ENCODE measurements around the gene VAPA.

The VAPA gene, protein sequence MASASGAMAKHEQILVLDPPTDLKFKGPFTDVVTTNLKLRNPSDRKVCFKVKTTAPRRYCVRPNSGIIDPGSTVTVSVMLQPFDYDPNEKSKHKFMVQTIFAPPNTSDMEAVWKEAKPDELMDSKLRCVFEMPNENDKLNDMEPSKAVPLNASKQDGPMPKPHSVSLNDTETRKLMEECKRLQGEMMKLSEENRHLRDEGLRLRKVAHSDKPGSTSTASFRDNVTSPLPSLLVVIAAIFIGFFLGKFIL

DNA sequence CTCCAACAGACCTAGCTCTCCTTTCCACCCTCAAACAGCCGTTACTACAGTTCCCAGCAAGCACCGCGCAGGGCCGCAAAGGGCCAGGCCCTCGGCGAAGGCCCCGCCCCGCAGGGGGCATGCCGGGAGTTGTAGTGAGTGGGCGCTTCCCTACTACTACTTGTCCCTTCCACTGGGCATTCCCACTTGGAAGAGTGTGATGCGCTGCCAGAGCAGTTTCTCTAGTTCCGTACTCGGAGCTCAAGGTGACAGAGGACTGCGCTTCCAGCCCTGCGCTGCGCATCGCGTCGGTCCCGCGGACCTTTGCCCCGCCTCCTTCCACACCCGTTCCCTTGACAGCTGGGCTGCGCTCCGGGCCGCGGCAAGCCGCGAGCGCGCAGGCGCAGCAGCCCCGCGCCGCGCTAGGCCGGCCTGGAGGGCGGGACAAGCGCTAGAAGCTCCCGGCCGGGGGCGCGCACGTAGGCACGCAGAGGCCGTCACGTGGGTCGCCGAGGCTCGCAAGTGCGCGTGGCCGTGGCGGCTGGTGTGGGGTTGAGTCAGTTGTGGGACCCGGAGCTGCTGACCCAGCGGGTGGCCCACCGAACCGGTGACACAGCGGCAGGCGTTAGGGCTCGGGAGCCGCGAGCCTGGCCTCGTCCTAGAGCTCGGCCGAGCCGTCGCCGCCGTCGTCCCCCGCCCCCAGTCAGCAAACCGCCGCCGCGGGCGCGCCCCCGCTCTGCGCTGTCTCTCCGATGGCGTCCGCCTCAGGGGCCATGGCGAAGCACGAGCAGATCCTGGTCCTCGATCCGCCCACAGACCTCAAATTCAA is at the start of gene VAPA:
Gene VAPA, plus strand, starts transcription at position 491 of the 808 bp plus-strand sequence. Its CDS starts 241 bp downstream, at position 732.
- in situ Hi-C loops (cut with HindIII; ENCODE audit: low sequenced_read_pairs): no loop called here

DNA sequence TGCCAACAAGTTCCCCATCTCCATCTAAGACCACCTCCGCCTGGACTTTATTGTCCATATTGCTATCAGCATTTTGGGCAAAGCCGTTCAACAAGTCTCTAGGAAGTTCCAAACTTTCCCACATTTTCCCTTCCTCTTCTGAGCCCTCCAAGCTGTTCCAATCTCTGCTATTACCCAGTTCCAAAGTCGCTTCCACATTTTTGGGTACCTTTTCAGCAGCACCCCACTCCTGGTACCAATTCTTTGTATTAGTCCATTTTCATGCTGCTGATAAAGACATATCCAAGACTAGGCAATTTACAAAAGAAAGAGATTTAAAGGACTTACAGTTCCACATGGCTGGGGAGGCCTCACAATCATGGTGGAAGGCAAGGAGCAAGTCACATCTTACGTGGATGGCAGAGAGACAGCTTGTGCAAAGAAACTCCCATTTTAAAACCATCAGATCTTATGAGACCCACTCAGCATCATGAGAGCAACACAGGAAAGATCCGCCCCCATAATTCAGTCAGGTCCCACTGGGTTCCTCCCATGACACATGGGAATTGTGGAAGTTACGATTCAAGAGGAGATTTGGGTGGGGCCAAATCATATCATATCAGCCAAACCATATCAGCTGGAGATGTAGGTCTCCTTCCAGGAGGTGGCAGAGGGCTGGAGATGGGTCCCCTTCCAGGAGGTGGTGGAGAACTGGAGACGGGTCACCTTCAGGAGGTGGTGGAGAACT is 47.9 kb upstream of the VAPA start:
- in situ Hi-C loops (cut with HindIII; ENCODE audit: low sequenced_read_pairs): no loop called here

DNA sequence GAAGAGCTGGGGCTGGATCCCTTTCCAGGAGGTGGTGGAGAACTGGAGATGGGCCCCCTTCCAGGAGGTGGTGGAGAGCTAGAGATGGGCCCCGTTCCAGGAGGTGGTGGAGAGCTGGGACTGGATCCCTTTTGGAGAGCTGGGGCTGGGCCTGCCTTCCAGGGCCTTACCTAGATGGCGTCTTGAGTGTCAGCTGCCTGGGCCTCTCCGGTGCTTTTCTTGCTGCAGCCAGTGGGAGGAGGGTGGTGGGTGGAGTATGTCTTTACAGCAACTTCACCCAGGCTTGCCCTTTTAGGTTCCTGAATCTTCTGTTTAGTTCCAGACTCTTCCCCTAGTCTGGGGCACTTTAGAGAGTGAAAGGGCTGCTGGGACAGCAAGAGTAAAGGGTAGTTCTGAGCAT is 47.2 kb upstream of the VAPA start:
- in situ Hi-C loops (cut with HindIII; ENCODE audit: low sequenced_read_pairs): no loop called here

DNA sequence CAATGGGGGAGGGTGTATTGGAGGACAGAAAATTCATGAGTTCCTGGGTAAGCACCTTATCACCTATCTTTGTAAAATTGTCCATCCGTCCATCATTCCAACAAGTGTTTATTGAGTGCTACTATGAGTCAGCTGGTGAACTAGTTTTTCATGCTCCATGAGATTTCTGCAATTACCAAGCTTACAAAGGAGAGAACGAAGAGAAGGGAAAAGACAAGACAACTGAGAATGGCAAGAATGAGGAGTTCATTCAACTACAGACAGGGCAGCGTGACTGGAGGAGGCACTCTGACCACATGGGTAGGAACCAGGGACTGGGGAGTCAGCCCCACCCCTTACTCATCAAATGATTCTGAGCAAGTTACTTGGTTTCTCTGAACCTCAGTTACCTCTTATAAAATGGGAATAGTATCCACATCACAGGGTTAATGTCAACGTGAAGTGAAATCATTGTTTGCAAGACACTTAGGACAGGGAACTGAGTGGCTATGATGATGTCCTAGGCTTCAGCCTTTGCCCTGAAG is 46.7 kb upstream of the VAPA start:
- in situ Hi-C loops (cut with HindIII; ENCODE audit: low sequenced_read_pairs): no loop called here

DNA sequence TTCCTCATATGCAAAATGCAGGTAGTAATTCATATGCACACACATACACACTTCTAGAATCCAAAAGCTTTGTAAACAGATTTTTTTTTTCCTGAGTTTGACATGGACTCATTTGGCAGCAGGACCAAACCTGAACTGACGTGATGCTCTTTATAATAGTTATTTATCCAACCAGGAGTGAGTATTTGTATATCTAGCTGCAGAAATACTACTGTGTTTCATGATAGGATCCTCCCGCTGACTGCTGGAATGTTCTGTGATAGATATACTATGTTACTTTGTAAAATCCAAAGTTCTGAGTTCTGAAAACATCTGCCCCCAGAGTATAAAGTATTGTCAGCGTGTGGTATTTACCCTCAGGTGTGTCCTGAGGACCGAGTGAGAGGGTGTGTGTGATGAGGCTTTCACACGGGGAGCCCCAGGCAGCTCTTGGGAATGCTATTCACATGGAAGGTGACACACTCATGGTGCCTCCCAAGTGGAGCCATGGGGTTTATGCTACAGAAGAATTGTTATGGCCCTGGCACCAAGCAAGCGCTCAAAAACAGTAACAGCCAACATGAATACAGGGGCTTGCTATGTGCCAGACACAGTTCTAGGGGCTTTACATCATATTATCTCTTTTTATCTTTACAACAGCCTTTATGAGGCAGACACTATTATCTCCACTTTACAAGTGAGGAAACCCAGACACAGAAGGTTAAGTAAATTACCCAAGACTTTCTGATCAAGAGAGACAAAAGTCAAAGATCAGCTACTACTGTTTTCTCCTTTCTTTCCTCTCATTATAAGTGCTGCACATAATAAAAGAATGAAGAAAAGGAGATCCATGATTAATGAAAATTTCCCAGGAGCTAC is 44.7 kb upstream of the VAPA start:
- in situ Hi-C loops (cut with HindIII; ENCODE audit: low sequenced_read_pairs): no loop called here

DNA sequence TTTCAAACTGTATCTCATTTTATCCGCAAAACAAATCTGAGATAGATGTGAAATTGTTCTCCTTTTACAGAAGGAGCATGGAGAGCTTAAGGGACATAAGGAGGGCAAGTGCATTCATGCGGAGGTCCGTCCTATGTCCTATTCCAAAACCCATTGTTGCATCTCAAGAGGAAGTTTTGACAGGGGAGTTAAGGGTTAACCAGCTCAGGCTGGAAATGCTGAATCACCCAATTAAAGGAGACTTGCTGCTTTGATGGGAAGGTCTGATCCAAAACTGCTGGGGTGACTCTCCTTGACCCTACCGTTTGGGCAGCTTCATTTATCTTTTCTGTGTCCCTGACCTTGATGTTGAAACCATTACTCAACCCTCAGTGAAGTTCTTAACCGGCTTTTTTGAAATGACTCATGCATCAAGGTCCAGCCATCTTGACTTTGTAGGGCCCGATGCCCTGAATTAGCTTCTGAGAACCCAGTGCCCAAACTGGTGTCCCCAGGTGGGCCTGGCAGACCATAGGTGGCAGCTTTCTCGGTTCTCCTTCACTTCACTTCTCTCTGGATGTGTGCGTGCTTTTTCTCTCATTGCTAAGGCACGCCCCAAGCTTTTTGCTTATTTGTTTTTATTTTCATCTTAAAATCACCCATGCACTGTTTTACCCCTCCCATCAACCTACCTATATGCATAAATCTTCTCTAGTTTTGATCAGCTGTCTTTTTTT is 43.9 kb upstream of the VAPA start:
- in situ Hi-C loops (cut with HindIII; ENCODE audit: low sequenced_read_pairs): no loop called here

DNA sequence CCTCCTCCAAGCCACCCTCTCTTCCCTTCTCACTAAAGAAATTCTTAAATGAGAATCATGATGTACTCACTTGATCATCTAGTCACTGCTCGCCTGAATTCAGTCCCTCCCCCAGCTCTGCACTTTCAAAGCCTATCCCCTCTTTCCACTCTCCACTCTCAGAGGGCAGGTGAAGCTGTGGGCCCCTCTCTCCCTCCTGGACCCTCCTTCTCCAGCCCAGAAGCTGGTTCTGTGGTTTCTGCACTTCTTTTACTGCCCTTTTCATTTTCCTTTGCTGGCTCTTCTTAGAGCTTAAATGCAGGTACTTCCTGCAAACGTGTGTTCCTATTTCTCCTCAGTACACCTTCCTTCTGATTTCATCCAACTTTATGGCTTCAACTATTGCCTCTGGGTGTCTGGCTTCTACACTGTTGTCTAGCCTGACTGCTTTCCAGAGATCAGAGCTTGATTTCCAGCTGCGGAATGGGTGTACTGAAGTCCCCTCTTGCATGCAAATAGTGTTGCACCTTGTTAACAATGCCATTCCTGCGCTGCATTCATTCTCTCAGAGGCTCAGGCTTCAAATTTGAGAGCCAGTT is 43.3 kb upstream of the VAPA start:
- in situ Hi-C loops (cut with HindIII; ENCODE audit: low sequenced_read_pairs): no loop called here

DNA sequence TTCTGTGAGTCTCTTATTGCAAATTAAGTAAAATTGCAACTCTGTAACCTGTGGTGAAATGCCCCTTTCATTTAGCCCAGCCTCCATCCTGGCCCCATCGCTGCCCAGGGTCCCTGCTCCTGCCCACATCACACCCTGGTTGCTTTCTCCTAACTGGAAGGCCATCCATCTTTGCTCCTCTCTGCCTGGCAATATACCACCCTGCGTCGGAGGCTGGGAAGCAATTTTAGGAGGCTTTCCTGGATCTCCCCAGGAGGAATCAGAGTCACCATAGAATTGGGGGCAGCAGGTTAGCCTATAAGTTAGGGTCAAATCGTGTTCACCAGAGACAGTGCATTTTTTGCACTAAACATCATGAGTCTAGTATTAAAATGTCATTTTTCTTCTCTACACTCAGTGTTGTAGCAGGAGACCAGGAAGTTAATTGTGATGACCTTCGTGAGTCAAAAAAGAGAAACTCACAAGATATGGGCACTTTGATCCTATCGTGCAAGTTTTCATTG is 42.5 kb upstream of the VAPA start:
- in situ Hi-C loops (cut with HindIII; ENCODE audit: low sequenced_read_pairs): no loop called here

DNA sequence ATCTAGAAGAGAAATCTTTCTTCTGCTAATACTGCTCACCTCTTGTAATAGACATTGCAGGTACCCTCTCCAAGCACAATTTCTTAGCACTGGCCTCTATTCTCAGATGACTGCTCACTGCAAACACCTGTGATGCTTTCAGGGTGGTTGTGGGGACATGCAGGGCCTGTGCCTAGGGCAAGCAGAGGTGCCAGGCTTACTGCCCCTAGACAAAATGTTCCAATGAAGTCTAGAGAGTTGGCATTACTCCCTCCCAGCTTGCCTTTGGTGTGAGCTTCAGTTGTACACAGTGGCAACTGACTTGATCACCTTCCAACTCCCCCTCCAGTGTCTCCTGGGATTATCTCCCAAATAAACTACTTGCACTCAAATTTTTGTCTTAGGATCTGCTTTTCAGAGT is 41.0 kb upstream of the VAPA start:
- in situ Hi-C loops (cut with HindIII; ENCODE audit: low sequenced_read_pairs): no loop called here

DNA sequence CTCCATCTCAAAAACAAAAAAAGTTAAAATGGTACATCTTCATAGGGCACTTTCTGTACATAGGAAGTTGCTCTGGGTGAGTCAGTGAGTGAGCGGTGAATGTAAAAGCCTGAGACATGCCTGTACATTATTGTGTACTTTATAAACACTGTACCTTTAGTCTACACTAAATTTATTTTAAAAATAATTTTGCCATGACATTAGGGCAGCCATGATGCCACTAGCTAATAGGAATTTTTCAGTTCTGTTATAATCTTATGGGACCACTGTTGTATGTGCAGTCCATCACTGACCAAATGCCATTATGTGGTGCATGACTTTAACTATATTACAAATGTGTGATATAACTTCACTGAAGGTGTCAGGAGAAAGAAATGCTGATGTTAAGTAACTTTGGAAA is 39.1 kb upstream of the VAPA start:
- in situ Hi-C loops (cut with HindIII; ENCODE audit: low sequenced_read_pairs): no loop called here

DNA sequence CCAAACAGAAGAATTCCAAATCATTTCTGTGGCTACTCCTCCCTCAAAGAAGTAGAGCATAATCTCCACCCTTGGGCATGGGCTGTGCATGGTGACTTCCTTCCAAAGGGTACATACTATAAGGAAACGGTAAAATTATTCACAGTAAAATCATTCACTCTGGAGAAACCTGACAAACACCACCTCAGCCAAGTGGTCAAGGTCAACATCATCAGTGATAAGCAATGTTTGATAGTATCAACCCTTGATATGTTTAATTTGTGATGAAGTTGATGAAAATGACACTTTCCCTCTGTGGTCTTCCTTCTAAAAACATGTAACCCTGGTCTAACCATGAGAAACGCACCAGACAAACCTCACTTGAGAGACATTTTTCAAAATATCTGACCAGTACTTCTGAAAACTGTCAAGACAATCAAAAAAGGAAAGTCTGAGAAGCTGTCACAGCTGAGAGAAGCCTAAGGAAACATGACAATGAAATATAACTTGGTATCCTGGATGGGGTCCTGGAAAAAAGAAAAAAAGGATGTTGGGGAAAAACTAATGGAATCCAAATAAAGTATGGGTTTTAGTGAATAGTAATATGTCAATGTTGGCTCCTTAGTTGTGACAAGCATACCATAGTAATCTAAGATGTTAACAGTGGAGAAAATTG is 37.5 kb upstream of the VAPA start:
- in situ Hi-C loops (cut with HindIII; ENCODE audit: low sequenced_read_pairs): no loop called here

DNA sequence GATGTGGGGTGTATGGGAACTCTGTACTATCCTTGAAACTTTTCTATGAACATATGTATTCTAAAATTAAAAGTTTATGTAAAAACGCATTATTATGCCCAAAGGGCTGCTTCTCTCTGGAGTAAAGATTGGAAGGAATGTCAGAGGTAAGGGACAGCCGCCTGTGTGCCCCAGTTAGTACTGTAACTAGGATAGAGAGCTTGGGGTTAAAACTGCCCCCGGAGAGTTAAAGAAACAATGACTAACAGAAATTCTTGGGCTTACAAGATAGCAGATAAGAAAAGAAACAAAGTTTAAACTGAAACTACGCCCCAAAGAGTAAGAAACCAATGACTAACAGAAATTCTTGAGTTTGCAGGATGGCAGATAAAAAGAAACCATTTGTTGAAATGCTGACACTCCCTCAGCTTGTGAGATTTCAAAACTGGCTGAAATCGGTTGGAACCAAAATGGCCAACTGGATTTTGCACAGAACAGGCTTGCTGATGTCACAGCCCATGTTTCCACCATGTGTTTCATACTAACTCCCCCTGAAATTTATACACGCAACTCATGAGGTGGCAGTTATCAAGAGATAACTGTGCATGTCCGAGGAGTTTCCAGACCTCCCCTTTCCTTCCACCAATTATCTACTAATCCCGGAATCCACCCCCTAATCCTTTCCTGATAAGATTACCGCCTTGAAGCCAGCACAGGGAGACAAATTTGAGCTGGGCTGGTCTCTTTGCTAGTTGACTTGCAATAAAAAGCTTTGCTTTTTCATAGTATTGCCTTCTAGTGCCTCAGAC is 36.8 kb upstream of the VAPA start:
- in situ Hi-C loops (cut with HindIII; ENCODE audit: low sequenced_read_pairs): no loop called here

DNA sequence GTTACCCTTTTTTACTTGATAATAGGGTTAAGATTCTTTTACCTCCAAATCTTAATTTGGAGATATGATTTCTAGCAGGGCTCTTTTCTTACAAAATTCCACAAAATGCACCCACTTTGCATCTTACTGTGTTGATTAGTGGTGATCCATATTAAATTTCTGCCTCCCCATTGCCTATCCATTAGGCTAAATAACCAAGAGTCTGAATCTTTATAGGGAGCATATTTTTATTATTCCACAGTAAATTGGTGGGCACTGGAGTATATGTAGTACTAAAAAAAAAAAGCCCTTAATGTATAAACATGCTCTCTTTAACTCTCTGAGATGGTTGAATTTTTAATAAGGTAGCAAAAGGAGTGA is 36.2 kb upstream of the VAPA start:
- in situ Hi-C loops (cut with HindIII; ENCODE audit: low sequenced_read_pairs): no loop called here

DNA sequence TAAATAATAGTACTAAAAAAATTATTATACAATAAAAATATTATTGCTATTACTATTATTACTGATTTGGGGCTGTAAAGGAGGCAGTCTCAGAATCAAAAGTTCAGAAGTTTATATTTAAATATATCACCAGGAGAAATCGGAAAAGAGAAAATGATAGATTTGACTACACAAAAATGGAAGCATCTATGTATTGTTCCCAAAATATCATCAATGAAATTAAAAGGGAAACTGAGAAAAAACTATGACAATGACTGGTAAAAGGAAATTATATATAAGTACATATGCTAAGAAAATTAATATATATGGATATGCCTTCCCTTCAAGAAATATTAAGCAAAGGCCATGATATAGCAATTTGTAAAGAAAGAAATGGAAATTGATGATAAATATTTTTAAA is 35.7 kb upstream of the VAPA start:
- in situ Hi-C loops (cut with HindIII; ENCODE audit: low sequenced_read_pairs): no loop called here

DNA sequence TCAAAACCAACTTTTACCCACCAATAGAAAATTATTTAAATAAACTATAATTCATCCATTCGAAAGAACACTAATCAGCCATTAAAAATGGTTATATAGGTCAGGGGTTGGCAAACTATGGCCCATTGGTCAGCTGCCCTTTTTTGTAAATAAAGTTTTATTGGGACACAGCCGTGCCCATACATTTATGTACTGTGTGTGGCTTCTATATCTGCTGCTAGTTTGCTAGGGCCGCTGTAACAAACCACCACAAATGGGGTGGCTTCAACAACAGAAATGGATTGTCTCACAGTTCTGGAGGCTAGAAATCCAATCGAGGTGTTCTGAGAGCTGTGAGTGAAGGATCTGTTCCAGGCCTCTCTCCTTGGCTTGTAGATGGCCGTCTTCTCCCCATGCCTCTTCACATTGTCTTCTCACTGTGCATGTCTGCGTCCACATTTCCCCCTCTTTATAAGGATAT is 35.0 kb upstream of the VAPA start:
- in situ Hi-C loops (cut with HindIII; ENCODE audit: low sequenced_read_pairs): no loop called here

DNA sequence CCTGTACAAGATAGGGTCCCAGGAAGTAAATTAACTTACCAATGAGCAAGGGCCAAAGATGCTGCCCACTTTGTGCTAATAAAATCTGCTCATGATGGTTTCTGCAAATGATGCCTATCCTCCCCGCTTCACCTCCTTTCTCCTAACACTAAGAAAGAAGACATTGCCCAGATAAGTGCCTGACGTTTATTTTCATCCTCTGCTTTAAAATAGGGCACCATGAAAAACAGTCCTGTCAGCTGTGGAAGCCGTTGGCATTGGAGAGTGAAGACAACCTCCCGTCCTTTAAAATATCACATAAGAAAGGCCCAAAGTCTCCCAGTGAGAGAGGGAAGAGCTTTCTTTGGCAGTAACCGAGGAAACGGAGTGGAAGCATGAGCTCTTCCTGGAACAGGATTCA is 29.7 kb upstream of the VAPA start:
- in situ Hi-C loops (cut with HindIII; ENCODE audit: low sequenced_read_pairs): no loop called here

DNA sequence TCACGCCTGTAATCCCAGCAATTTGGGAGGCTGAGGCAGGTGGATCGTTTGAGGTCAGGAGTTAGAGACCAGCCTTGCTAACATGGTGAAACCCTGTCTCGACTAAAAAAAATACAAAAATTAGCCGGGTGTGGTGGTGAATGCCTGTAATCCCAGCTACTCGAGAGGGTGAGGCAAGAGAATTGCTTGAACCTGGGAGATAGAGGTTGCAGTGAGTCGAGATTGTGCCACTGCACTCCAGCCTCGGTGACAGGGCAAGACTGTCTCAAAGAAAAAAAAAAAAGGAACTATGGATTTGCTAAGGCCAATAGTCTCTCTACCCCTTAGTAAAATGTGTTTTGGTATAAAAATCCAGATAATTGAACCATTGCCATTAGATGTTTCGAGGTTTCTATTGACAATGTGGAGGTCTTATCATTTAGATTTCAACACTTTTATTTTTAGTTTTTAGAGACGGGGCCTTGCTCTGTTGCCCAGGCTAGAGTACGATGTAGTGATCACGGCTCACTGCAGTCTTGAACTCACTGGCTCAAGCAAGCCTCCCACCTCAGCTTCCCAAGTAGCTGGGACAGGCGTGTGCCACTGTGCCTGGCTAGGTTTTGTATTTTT is 29.2 kb upstream of the VAPA start:
- in situ Hi-C loops (cut with HindIII; ENCODE audit: low sequenced_read_pairs): no loop called here

All from DLD1 (cell line).